Measurements from ENCODE around the gene MACF1.
"Not testable (repeated sequence)": the region's sequence is repeated elsewhere in the genome, so short reads cannot be mapped to it uniquely, and the experiment has no call there.

Gene MACF1

GRCh38 chr1:39431927-39432326 is 227.4 kb downstream of the MACF1 start:
- no peak for DNase-seq

GRCh38 chr1:39434797-39435395 is 230.4 kb downstream of the MACF1 start:
- no peak for DNase-seq

DNA sequence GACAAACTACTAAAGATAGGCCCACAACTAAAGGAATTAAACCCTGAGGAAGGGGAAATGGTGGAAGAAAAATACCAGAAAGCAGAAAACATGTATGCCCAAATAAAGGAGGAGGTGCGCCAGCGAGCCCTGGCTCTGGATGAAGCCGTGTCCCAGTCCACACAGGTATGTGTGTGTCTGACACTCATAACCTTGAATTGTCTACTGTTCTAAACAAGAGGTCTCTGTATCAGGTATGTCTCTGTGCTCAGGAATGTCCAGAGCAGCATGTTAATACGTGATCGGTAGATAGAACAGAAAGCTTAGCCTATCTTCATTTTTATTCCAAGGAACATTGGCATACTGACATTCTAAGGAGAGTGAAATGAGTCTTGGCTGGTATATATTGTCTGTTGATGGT is 231.1 kb downstream of the MACF1 start:
- DNase-seq: no peak

- no peak for DNase-seq
Observed at GRCh38 chr1:39436842-39437241, 232.3 kb downstream of the MACF1 start.

DNA sequence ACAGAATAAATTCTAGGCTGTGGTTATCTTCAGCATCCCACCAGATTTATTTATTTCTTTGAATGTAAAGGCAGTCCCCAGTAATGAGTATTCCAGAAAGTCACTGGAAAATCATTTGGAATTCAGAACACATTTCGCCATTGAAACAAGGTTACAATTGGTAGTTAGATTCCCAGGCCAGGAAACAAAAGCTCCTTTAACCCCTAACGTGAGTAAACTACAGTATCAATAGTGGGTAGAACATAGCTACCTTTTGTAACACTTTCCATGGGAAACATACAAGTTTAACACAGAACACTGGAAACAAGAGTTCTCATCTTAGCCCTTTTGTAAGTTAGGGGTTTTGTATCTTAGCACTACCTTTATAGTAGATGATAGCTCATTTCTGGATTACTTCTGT is 233.5 kb downstream of the MACF1 start:
- DNase-seq: no peak

DNA sequence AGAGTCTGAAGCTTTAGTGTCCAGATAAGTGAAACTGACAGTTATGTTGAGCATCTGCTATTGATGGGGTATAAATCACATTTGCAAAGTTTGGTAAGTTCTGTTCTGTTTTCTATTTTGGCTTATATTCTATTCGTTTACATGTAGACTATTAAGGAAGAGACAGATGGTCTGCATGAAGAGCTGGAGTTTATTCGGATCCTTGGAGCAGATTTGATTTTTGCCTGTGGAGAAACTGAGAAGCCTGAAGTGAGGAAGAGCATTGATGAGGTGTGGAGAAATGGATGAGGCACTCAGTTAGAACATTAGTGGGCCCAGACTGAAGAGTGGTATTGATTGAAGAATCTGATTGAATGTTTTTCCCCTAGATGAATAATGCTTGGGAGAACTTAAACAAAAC is 236.4 kb downstream of the MACF1 start:
- no peak for DNase-seq

- DNase-seq: no peak
Observed at GRCh38 chr1:39441797-39442196, 237.3 kb downstream of the MACF1 start.

DNA sequence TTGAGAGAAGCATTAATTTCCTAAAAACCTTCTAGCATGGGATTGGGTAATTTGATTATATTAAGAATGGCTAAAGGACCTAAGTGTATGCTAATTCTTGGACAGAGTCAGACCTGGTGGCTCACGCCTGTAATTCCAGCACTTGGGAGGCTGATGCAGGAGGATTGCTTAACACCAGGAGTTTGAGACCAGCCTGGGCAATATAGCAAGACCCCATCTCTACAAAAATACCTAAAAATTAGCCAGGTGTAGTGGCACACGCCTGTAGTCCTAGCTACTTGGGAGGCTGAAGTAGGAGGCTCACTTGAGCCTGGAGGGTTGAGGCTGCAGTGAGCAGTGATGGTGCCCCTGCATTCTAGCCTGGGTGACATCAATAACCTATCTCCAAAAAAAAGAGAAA is 241.1 kb downstream of the MACF1 start:
- DNase-seq: no peak

- DNase-seq: no peak
Observed at GRCh38 chr1:39446986-39447567, 242.6 kb downstream of the MACF1 start.

- not testable (repeated sequence) for DNase-seq
Observed at GRCh38 chr1:39450041-39450440, 245.5 kb downstream of the MACF1 start.

DNA sequence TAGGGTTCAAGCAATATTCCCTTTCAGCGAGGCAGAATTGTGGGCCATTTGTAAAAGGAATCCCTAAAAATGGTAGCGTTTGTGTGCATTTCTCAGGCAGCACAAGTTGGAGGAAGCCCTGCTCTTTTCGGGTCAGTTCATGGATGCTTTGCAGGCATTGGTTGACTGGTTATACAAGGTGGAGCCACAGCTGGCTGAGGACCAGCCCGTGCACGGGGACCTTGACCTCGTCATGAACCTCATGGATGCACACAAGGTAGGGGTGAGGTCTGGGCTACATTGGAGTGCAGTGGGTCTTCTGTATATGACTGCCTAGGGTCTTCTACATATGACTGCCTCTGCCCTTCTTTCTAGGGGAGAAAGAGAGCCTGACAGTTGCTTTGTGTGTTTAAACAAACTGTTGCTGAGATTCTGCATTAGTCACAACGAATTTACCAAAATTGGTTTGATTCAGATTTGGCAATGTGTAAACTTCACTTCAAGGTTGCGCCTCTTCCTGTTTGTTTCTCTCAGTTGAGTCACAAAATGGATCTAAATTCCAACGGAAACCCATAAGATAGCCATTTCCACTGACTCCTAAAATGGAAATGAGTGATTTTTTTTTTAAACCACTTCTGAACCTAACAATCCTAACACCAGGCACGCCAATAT is 246.6 kb downstream of the MACF1 start:
- DNase-seq: no peak

- no peak for DNase-seq
Observed at GRCh38 chr1:39452081-39452480, 247.6 kb downstream of the MACF1 start.

- no peak for DNase-seq
Observed at GRCh38 chr1:39452540-39452939, 248.0 kb downstream of the MACF1 start.

GRCh38 chr1:39453603-39454002 is 249.1 kb downstream of the MACF1 start:
- no peak for DNase-seq

DNA sequence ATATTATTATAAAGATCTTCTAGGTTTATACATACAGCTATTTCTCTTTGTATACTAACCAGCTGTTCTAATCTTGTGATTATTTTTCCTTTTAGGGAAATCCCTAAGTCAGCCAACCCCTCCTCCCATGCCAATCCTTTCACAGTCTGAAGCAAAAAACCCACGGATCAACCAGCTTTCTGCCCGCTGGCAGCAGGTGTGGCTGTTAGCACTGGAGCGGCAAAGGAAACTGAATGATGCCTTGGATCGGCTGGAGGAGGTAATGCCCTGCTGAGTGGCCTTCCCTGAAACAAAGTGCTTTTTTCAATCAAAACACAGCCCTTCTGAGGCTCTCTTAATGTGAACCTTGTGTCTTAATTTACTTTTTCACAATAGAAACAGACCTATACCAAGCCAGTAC is 254.5 kb downstream of the MACF1 start:
- no peak for DNase-seq

- no peak for DNase-seq
Observed at GRCh38 chr1:39462074-39462473, 257.6 kb downstream of the MACF1 start.

GRCh38 chr1:39466413-39467107 is 262.1 kb downstream of the MACF1 start:
- DNase-seq: no peak

DNA sequence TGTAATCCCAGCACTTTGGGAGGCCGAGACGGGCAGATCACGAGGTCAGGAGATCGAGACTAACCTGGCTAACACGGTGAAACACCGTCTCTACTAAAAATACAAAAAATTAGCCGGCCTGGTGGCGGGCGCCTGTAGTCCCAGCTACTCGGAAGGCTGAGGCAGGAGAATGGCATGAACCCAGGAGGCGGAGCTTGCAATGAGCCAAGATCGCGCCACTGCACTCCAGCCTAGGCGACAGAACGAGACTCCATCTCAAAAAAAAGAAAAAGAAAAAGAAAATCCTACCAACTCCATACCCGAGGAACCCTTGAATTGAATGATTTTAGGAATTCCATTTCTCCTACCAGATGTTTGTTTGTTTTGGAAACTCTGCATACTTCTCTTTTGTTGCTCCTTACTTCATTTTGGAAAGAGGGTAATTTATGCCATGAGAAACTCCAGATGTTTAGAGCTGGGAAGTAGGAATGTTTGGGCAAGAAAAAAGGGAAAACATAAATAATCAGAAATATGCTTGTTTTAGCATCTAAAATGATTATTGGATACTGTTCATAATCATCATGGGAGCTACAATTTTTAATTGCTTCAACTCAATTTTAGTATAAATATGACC is 262.7 kb downstream of the MACF1 start:
- DNase-seq: not testable (repeated sequence)

GRCh38 chr1:39469150-39469549 is 264.7 kb downstream of the MACF1 start:
- no peak for DNase-seq

- no peak for DNase-seq
Observed at GRCh38 chr1:39470040-39470439, 265.5 kb downstream of the MACF1 start.

- no peak for DNase-seq
Observed at GRCh38 chr1:39472826-39473225, 268.3 kb downstream of the MACF1 start.

DNA sequence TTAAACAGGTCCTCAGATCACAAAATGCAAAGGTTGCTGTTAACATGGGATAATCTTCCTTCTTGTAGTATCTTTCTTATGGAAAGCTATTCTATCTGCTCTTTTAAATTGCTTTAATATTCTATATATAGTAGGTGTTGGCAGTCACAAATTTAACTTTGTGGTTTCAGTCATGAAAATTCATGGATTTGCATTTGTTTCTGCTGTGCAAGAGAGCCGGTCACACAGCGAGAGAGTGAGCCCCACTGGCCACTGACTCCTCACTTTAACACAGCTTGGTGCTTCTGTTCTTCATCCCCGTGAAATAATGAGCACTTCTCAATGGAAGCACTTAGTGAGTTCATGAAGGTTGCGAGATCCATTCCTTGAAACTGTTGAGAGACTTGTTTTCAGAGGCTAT is 268.8 kb downstream of the MACF1 start:
- DNase-seq: no peak

DNA sequence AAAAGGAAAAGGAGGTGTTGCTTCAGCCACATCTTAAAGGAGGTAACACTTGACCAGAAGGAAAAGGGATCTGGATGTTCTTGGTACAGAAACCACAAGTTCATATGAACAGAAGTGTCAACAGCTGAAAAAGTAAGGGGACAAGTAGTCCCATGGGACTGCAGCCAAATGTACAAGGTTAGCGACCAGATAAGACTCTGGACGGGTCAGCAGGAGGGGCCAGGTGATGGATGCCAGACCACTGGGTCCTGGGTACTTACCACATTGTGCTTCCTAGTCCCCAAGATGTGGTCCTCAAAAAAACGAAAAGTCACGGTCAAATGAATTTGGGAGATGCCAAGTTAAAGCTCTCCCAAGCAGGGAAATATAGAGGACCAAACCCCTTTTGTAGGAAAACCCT is 270.3 kb downstream of the MACF1 start:
- no peak for DNase-seq

DNA sequence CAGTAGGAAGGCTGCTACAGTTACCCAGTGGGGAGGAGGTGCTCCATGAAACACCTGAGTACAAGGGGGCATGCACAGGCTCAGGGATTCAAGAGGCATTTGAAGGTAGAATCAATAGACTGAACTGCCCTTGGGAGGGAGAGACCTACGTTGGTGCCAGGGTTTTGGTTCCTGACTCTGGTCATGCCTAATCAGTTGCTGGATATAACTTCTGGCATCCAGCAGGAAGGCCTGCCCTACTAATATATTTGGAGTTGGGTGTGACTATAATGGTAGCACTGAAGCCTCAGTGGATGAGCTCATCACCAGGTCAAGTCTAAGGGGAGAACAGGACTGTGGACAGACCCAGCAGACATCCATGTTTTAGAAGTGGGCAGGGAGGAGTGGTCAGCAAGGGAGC is 271.1 kb downstream of the MACF1 start:
- not testable (repeated sequence) for DNase-seq
